GM12865 (cell line): ENCODE results near the gene PCGF1.

Experiments used
- DNase-seq: peaks from one replicate; pipeline ENCODE4 v3.0.0; 2010; ENCODE audit warnings: low read depth
- H3K4me3 ChIP-seq: 2 replicates; pipeline ENCODE4 v1.5.1; 2011; ENCODE audit warnings: mild to moderate bottlenecking, low read depth, low read length, control low read depth
- TF ChIP-seq, protein P1 (sequence below): IDR thresholded peaks from 2 replicates; pipeline ENCODE4 v1.5.1; 2011; ENCODE audit warnings: low read length, control low read depth, low read depth, inconsistent platforms; ENCODE audit not compliant: insufficient read depth; ENCODE audit errors: missing control alignments

PCGF1 gene

DNA sequence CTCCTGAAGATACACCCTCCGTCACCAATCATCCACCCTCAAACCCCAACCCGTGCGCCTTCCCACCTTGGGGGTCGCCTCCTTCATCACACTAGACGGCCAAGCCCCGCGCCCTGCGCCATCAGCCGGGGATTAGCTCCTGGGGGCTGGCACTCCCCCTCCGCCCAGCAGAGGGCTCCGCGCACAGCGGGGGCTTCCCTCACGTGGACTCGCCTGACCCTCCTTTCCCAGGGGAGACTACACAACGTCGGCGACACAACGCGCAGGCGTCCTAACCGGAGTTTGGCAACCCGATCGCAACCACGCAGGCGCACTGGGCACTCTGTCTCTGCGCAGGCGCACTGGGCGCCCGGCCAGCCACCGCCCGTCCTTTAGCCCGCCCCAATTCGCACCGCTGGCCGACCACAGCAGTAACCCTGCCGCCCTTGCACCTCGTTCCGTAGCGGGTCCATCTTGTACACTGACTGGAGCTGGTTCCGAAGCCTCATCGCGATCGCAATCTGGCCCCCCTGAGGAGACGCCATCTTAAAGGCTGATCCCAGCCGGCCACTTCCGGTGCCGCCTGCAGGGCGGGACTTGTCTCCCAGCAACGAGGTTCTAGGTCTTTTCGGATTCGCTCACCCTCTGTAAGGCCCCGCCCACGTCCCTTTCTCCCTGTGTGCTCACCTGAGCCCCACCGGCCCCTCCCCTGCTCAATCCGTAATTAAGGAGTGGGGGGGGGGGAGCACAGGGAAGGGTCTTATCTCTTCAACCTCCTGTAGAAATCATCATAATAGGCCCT, at the start of gene PCGF1:
Gene PCGF1, minus strand, starts transcription at position 551 of the 781 bp plus-strand sequence. Its CDS starts 27 bp downstream, at position 524.
- H3K4me3 ChIP-seq: peak within 1 kb of the TSS; percentile 69
- TF ChIP-seq, protein P1, sequence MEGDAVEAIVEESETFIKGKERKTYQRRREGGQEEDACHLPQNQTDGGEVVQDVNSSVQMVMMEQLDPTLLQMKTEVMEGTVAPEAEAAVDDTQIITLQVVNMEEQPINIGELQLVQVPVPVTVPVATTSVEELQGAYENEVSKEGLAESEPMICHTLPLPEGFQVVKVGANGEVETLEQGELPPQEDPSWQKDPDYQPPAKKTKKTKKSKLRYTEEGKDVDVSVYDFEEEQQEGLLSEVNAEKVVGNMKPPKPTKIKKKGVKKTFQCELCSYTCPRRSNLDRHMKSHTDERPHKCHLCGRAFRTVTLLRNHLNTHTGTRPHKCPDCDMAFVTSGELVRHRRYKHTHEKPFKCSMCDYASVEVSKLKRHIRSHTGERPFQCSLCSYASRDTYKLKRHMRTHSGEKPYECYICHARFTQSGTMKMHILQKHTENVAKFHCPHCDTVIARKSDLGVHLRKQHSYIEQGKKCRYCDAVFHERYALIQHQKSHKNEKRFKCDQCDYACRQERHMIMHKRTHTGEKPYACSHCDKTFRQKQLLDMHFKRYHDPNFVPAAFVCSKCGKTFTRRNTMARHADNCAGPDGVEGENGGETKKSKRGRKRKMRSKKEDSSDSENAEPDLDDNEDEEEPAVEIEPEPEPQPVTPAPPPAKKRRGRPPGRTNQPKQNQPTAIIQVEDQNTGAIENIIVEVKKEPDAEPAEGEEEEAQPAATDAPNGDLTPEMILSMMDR: peak; percentile 73
- DNase-seq: peak; percentile 98

GRCh38 chr2:74556831-74557370, 49.4 kb upstream of the PCGF1 start:
- TF ChIP-seq, protein P1: no peak
- DNase-seq: no peak
- H3K4me3 ChIP-seq: no peak overlapping the region

- DNase-seq: no peak
- peak overlapping the region; percentile 98 for H3K4me3 ChIP-seq
- TF ChIP-seq, protein P1: no peak
Observed at GRCh38 chr2:74556159-74556558, 48.7 kb upstream of the PCGF1 start.

- TF ChIP-seq, protein P1: no peak
- no peak for DNase-seq
- H3K4me3 ChIP-seq: peak overlapping the region; percentile 98
Observed at GRCh38 chr2:74555610-74556103, 48.2 kb upstream of the PCGF1 start.

DNA sequence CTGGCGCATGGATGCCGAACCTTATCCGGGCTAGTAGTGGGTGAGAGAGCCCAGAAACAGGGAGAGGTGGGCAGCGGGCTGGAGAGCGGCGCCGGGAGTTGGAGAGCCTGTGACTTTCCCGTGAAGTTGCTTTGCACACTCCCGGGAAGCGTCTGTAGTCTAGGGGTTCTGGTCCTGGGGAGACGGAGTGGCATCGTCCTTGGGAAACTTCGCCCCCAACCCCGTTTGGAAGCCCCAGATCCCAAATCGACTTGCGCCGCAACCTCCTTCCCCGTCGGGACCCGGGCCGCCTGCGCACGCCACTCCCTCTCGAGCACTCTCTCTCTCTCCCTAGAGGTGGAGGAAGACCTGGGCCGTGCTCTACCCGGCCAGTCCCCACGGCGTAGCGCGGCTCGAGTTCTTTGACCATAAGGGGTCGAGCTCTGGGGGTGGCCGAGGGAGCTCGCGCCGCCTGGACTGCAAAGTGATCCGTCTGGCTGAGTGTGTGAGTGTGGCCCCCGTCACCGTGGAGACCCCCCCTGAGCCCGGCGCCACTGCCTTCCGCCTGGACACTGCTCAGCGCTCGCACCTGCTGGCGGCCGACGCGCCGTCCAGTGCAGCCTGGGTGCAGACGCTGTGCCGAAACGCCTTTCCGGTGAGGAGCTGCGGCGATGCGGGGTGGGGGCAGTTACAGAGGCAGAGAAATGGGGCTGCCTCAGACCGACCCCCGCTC, 47.5 kb upstream of the PCGF1 start:
- peak; percentile 68 for DNase-seq
- H3K4me3 ChIP-seq: peak overlapping the region; percentile 98
- TF ChIP-seq, protein P1: no peak

- TF ChIP-seq, protein P1: no peak
- H3K4me3 ChIP-seq: peak within 1 kb of the TSS; percentile 98
- DNase-seq: peak; percentile 89
Observed at GRCh38 chr2:74553892-74554819, 46.7 kb upstream of the PCGF1 start, which contains the start of the genes DOK1 and LOXL3. DOK1 (plus strand) TSS chr2:74554720; CDS start chr2:74554755, 35 bp downstream. LOXL3 (minus strand) TSS chr2:74553942; CDS start chr2:74552634, 1,308 bp downstream.
